ENCODE measurements around the gene MMAA.
"Not testable (repeated sequence)": the region's sequence is repeated elsewhere in the genome, so short reads cannot be mapped to it uniquely, and the experiment has no call there.

MMAA gene

GRCh38 chr4:145618932-145619638 lies at the start of gene MMAA:
Gene MMAA, plus strand, starts transcription at chr4:145619385. Its CDS starts 19,755 bp downstream, at chr4:145639140.
- peak; percentile 58 for DNase-seq (ENCODE audit: low read depth, low spot score)

- DNase-seq (ENCODE audit: low read depth, low spot score): not testable (repeated sequence)
Observed at GRCh38 chr4:145574546-145574945, 44.6 kb upstream of the MMAA start.

DNA sequence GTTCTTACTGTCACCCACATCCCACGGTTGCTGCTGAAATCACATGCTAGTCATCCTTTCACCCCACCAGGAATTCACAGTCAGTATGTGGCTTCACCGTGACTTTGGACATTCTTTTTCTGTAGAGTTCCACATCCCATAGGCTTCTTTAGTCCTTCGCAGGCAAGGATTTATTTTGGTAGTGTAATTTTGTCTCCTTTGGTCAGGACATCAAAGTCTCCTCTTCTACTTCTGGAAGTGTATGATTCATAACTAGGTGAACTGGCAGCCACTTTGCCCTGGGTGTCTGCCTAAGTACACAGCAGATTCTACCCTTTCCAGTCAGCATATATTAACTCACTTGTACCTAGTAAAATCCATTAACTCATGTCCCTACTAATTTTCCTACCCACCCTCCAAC lies 38.3 kb upstream of the MMAA start:
- DNase-seq (ENCODE audit: low read depth, low spot score): no peak

DNA sequence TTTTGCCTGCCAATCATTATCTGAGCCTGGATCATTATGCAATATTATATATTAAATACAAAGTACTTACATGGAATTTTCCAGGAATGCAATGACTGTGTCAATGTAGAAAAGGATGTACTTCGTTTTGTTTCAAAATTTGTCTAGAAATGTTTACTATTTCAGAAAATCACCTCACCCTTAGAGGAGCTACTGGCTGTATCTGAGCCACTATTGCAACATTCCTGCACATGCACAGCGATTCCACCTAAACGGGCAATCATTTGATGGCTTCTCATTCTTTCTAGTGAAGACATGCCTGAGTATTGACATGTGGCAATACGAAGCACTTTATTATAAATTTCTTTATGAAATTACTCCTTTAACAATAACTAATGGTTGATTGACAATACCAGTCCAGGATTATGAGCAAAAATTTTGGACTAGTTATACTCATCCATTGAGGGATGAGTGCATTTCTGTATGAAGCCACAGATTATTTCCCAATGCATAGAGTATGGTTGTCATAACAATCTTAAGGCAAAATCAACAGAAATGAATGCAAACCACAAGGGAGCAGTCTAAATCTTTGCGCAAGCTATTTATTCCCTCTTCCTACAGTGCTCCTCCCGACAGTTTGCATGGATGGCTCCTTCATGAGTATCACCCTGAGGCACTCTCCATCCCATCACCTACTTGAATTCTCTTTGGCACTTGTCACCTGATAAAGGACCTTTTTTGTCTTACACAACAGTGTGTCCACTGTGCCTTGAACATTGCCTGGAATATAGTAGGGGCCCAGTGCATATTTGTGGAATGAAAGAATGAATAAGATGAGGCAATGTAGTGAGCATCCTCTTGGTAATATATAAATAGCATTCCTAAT lies 35.8 kb upstream of the MMAA start:
- DNase-seq (ENCODE audit: low read depth, low spot score): no peak

GRCh38 chr4:145587088-145587754 lies 32.0 kb upstream of the MMAA start:
- DNase-seq (ENCODE audit: low read depth, low spot score): no peak

DNA sequence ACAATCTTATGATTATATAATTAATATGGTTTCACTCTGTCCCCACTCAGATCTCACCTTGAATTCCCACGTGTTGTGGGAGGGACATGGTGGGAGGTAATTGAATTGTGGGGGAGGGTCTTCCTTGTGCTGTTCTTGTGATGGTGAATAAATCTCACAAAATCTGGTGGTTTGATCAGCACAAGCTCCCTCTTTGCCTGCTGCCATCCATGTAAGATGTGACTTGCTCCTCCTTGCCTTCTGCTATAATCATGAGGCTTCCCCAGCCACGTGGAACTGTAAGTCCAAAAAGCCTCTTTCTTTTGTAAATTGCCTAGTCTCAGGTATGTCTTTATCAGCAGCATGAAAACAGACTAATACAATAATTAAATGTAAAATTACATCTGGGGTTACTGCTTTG lies 29.8 kb upstream of the MMAA start:
- not testable (repeated sequence) for DNase-seq (ENCODE audit: low read depth, low spot score)

- no peak for DNase-seq (ENCODE audit: low read depth, low spot score)
Observed at GRCh38 chr4:145589916-145590702, 29.1 kb upstream of the MMAA start.

GRCh38 chr4:145602129-145602760 lies 16.9 kb upstream of the MMAA start:
- DNase-seq (ENCODE audit: low read depth, low spot score): no peak

GRCh38 chr4:145605941-145606340 lies 13.2 kb upstream of the MMAA start:
- DNase-seq (ENCODE audit: low read depth, low spot score): no peak

GRCh38 chr4:145609481-145610427 lies 9.4 kb upstream of the MMAA start:
- peak; percentile 26 for DNase-seq (ENCODE audit: low read depth, low spot score)

GRCh38 chr4:145613566-145614232 lies 5.5 kb upstream of the MMAA start:
- no peak for DNase-seq (ENCODE audit: low read depth, low spot score)

GRCh38 chr4:145614233-145614610 lies 5.0 kb upstream of the MMAA start:
- DNase-seq (ENCODE audit: low read depth, low spot score): no peak

- DNase-seq (ENCODE audit: low read depth, low spot score): no peak
Observed at GRCh38 chr4:145618210-145618931, 814 bp upstream of the MMAA start.

DNA sequence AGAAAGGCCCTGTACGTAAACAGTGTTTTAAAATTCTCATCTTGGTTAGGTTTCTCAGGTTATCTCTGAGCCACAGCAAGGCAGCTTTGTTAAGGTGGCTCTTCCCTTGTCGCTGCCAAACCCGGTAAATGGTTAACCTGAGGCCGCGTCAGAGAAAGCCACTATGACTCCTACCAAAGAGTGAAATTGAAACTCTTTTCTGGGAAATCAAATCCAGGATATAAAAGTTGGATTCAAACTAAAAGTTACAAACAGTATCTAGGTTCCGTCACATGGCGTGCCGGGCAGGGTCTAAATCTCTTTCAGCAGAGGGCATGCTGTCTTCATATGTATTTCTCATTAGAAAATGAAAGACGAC lies 433 bp downstream of the MMAA start:
- peak; percentile 24 for DNase-seq (ENCODE audit: low read depth, low spot score)

- not testable (repeated sequence) for DNase-seq (ENCODE audit: low read depth, low spot score)
Observed at GRCh38 chr4:145622067-145622466, 2.9 kb downstream of the MMAA start.

GRCh38 chr4:145623831-145624230 lies 4.6 kb downstream of the MMAA start:
- DNase-seq (ENCODE audit: low read depth, low spot score): no peak

DNA sequence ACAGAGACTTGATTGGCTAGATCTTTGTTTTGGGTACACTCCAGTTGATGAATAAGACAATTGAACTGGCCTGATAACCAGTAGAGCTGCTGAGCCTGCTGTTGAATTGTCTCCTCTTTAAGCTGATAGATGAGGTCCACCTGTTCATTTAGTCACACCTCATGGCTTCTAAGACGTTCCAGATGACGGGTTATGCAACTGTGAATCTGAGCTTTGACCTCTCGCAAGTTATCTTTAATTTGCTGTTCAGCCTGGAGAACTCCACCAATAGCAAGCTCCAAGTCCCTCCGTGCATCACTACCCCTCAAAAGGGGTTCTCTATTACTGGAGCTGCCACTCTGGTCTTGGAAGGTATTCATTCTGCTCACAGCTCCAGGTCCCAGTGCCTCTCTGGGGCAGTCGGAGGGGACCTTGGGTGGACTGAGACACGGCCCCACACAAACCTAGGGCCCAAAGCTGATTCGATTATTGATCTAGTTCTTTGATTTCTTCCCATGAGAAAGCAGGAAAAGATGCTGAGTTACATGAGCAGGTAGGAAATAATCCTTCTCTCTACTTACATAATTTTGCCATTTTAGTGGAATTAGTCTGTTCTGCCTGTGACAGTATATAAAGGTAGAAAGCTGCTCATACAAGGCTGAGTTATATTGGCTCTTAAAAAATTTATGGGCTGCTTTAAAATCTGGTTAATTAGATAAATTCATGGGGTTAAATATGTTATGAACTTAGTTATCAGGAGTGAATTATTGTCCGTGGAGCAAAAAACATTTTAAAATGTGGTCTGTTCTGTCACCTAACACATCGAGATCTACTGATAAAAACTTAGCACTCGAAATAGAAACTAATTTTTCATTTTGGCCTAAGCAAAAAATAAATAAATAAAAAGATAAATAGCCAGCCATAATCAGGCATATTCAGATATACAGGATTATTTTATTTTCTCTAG lies 6.8 kb downstream of the MMAA start:
- no peak for DNase-seq (ENCODE audit: low read depth, low spot score)

DNA sequence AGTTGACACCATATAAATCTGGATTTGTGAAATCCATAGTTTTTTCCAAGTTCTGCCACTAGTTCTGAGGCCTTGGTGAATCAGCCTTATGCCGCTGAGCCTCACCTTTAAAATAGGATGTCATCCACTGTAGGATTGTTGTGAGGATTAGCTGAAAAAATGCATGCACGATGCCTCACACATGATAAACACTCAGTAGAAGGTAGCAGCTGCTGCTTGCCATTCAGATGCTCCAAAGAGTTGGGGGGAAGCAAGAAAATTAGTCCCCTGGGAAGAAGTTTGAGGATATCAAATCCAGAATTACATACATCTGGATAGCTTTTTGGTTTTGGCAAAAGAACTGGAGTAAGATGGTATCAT lies 7.4 kb downstream of the MMAA start:
- DNase-seq (ENCODE audit: low read depth, low spot score): no peak

All from brain pericyte (primary cell).